Measurements from ENCODE around the gene TMEM131L.

GRCh38 chr4:153499005-153499404, 32.8 kb downstream of the TMEM131L start:
- TF ChIP-seq MAX (IDR thresholded peaks at IDR 0.05) (no peak), EP300 (IDR thresholded peaks at IDR 0.05; ENCODE audit: borderline replicate concordance) (no peak)

Measured in Ishikawa (cell line).